ENCODE data around the gene FNDC11.

Gene FNDC11

GRCh38 chr20:63582382-63583063, 28.6 kb downstream of the FNDC11 start:
- no peak for DNase-seq

GRCh38 chr20:63585616-63586565, 31.9 kb downstream of the FNDC11 start:
- DNase-seq = no peak

GRCh38 chr20:63586797-63587196, 32.8 kb downstream of the FNDC11 start:
- no peak for DNase-seq

- no peak for DNase-seq
Observed at GRCh38 chr20:63587256-63587655, 33.3 kb downstream of the FNDC11 start.

- DNase-seq = no peak
Observed at GRCh38 chr20:63587776-63588591, 34.0 kb downstream of the FNDC11 start.

GRCh38 chr20:63588641-63589041, 34.7 kb downstream of the FNDC11 start:
- no peak for DNase-seq

GRCh38 chr20:63589261-63590217, 35.6 kb downstream of the FNDC11 start:
- DNase-seq = no peak

GRCh38 chr20:63590218-63591146, 36.5 kb downstream of the FNDC11 start:
- DNase-seq = no peak

- DNase-seq = no peak
Observed at GRCh38 chr20:63591147-63591533, 37.2 kb downstream of the FNDC11 start.

GRCh38 chr20:63591786-63592355, 37.9 kb downstream of the FNDC11 start:
- DNase-seq = no peak

GRCh38 chr20:63592661-63593060, 38.7 kb downstream of the FNDC11 start:
- DNase-seq = no peak

- no peak for DNase-seq
Observed at GRCh38 chr20:63594043-63594561, 40.1 kb downstream of the FNDC11 start.

- no peak for DNase-seq
Observed at GRCh38 chr20:63595416-63596127, 41.6 kb downstream of the FNDC11 start.

- DNase-seq = no peak
Observed at GRCh38 chr20:63596423-63596822, 42.5 kb downstream of the FNDC11 start.

GRCh38 chr20:63597651-63598478, 43.9 kb downstream of the FNDC11 start:
- DNase-seq = no peak

- DNase-seq = no peak
Observed at GRCh38 chr20:63598479-63599395, 44.8 kb downstream of the FNDC11 start.

- no peak for DNase-seq
Observed at GRCh38 chr20:63599396-63600050, 45.6 kb downstream of the FNDC11 start.

All from CD4-positive, alpha-beta T cell treated with Interleukin-10 for 1 hour (primary cell).